AG08396 (cell line): Measurements from ENCODE around the gene FAT1.

Source experiments
- DNase-seq: peaks from one replicate; pipeline ENCODE4 v3.0.0; 2012; ENCODE audit warnings: low spot score, mixed read lengths

FAT1 gene

DNA sequence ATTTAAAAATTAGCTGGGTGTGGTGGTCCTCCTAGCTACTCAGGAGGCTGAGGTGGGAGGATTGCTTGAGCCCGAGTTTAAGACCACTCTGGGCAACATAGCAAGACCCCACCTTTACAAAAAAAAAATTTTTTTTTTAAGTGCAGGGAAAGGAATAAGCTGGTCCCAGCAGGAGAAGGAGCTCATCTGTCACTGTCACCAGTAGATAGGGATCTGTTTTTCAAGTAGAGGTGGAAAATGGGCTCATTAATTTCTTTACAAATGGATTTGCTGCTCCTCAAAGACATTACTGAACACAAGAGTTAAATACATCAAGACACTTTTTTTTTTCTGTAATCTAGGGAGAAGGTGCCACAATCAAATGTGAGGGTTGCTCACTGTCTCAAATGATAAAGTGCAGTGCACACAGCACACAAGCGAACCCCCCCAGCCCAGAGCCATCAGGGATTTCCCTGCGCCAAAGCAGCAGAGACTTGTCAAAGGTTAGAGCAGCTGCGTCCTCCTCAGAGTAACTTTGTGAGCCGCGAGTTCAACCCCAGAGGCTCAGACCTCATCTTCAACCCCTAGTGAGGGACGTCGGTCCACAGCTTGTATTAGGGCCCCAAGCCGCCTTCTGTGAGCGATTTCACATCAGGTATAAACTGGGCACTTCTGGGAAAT is 154.0 kb downstream of the FAT1 start:
- no peak for DNase-seq

DNA sequence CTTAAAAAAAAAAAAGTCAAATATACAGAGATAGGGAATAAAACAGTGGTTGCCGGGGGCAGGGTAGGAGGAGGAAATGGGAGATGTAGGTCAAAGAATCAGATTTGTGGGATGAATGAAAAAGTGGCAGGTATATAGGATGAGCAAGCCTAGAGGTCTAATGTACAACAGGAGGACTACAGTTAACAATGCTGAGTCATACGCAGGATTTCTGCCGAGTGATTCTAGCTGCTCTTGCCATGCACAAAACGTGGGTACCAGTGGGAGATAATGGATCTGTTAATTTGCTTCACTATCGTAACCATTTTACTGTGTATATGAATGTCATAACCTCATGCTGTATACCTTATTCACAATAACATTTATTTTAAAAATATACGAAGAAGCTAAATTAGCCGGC is 157.6 kb downstream of the FAT1 start:
- DNase-seq = no peak

DNA sequence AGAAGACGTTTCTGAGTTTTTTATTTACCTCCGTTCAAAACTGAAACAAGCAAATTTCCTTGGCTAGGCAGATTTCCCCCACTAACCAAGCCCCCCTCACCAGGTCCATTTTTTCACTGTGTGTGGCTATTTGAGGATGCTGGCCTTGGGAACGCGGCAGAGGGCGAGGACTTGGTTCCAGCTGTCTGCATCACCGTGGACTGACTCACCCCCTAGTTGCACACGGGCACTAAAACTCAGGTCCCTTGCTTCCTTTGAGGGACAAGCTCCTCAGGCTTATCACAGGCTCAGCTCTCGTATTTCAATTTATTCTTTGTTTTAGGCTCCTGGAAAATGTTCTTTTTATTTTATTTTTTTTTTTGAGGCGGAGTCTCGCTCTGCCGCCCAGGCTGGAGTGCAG is 159.9 kb downstream of the FAT1 start:
- no peak for DNase-seq

DNA sequence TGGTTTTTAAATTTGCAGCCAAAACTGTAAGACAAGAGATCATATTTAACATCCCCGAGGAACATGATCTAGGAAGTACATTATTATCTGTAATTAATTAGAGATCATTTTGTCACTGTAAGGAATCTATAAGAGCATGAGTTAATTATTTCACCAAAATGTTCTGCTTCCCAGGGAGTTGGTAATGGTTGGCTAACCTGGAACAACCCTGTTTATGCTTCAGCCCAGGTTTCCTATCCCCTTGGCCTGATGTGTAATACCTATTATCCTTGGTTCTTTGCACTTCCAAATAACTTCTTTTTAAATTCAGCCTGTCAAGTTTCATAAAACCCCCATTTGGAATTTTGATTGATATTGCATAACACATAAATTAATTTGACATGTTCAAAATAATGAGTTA is 161.9 kb downstream of the FAT1 start:
- DNase-seq = no peak

DNA sequence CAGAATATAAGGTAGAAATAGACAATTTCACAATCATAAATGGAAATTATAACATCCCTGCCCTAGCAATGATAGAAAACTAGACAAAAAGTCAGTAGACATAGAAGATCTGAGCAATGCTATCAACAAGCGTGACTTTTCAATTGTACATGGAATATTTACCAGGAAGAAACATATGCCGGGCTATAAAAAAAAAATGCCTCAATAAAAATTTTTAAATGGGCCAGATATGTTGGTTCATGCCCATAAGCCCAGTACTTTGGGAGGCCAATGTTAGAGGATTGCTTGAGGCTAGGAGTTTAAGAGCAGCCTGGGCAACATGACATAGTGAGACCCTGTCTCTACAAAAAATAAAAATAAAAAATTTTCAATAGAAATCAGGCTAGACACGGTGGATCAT is 163.0 kb downstream of the FAT1 start:
- no peak for DNase-seq

DNA sequence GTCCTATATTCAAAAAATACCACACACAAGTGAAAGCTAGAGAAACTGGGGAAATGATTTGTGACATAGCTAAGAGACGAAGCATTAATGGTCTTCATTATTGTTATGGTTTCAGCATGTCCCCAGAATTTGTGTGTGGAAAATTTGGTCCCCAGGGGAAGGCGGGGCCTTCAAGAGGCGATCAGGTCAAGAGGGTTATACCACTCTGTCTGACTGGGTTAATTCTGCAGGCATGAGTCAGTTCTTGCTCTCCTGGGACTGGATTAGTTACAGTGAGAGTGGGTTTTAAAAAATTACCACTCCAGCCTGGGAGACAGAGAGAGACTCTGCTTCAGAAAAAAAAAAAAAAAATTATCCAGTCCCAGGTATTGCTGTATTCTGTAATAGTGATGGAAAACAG is 166.2 kb downstream of the FAT1 start:
- DNase-seq = peak; percentile 31

DNA sequence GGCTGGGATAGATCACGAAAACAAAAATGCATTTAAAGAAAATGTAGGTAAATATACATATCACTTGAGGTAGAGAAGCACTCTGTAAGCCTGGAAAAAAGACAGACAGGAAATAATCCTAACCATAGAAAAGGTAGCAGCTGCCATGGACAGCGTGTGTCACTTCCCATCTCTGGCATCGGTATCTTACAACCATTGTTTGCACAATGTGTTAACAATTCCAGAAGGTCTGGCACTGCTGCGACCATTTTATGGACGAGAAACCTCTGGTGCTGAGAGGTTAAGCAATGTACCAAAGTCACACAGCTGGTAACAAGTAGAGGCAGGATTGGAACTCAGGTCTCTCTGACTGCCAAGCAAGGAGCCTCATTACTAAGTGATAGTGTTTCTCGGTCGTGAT is 166.6 kb downstream of the FAT1 start:
- no peak for DNase-seq

DNA sequence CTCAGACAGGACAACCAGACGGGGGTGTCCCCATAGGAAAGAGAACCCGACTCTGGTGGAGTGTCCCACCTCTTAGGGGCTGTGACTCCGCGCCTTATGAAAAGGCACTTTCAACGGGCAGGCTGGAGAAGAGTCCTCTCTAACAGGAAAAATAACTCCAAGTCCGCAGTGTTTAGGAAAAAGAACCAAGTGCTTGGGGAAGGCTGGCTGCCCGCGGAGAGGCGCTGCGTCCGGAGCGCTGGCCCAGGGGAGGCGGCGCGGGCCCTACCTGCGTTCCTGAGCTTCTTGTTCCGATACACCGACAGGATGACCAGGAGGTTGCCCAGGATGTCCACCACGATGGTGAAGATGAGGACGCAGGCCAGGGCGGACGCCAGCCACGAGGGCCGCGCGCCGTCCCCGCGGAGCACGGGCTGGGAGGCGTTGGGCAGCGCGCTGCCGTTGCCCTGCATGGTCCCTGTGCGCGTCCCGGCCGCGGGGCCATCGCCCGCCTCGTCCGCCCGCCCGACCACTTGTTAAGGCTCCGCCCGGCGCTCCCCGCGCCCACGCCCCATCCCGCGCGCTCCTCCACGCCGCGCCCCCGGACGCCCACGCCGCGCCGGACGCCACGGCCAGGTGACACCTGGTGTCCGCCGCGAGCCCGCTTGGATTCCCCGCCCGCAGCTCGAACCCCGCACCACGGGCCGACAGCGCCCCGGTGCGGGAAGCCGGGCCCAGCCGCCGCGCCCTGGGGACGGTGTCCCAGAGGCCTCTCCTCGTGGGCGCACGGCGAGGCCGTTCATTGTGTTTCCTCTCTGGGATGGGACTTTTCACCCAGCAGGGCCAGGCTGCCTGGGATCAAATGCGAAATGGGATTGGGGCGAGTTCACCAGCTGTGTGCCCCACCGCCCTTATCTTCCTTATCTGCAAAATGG is 168.5 kb downstream of the FAT1 start, which contains the start of gene MTNR1A:
Gene MTNR1A (minus strand): TSS at position 654 of the 914 bp plus-strand sequence. CDS start 202 bp downstream, at position 452.
- peak; percentile 20 for DNase-seq

DNA sequence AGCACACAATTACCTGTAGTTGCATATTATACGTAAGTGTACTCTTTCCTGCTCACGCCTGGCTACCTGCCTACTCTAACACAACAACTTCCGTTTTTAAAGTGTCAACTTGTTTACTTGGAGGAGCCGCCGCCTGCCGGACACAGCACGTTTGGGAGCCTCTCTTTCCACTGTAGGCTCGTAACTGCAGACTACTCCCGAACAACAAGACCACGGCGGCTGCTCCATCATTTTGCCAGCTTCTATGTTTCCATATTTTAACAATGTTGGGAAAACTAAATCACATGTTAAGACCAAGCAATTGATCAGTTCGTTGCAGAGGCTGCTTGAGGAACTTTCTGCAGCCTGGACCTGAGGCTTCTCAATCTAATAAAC is 169.1 kb downstream of the FAT1 start:
- DNase-seq = no peak

DNA sequence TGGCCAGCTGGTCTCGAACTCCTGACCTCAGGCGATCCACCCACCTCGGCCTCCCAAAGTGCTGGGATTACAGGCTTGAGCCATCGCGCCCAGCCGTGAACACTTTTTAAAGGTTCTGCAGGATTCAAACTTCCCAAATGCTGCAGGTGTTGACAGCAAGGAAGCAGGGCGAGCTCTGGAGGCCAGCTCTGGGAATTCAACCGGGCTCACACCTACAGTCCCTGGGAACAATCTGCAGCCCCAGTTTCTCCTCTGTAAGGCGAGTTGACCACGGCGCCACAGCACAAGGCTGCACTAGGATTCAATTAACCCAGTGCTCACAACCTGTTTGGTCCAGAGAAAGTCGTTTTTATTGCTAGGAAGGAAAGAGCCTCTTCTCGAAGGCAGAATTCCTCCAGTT is 169.9 kb downstream of the FAT1 start:
- no peak for DNase-seq

DNA sequence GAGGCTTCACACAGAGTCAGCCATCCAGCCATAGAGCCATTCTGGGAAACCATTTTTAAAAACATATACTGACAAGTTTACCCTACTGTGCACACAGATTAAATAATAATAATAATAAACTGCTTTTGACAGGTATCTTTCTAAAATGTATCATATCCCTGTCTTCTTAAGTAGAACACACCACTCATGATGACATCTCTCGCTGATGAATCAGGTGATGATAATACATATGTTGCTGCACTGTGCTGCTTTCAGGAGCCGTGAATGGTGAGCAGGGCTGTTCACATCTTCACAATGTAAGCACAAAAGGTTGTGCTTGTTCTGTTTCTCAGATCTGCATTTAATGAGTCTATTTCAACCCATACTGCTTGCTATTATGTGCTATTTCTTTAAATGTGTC is 171.8 kb downstream of the FAT1 start:
- no peak for DNase-seq

DNA sequence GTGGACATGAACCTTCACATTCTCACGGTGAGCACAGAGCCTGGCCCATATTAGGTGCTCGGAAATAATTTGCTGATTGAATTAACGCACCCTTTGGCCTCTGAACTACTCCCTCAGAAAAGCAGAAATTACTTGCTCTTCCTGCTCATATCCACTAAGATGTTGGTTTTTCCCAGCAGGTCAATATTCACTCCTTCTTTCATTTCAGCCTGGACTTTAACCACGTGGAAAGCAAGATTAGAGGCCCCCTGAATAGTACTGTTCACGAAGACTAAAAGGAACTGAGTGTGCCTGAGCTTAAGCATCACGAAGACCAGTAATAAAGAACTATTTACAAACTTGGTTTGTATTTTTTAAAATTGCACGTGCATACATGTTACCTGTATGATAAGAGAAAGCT is 178.2 kb downstream of the FAT1 start:
- DNase-seq = no peak

DNA sequence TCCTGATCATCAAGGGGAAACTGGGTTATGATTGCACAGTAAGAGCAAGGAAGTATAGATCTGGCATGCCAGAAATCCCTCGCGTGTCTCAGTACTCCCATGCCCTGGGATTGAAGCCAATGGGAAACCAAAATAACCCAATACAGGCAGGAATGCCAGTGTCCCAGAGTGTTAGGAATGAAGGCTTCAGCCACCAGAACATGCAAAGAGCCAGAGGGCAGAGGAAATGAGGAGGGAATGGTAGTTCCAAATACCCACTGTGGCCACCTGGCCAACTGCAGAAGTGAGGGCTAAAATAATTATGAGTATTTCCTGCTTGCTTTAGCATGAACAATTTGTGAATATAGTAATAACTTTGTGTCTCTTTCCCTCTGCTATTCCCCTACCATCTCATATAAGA is 180.4 kb downstream of the FAT1 start:
- DNase-seq = no peak

DNA sequence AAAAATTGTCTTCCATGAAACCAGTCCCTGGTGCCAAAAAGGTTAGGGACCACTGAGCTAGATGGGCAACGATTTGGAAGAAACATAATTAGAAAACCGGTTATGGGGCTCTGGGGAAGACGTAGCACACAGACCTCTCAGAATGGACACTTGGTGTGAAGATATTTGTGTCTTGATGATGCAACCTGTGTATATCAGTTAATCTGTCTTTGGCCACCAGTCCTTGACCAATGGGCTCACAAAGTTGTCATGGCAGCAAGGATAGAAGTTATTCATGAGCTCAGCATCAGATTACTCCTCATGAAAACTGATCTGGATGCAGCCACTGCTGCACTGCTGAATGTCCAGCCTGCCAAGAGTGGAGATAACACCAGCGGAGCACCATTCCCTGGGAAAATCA is 181.9 kb downstream of the FAT1 start:
- DNase-seq = no peak

DNA sequence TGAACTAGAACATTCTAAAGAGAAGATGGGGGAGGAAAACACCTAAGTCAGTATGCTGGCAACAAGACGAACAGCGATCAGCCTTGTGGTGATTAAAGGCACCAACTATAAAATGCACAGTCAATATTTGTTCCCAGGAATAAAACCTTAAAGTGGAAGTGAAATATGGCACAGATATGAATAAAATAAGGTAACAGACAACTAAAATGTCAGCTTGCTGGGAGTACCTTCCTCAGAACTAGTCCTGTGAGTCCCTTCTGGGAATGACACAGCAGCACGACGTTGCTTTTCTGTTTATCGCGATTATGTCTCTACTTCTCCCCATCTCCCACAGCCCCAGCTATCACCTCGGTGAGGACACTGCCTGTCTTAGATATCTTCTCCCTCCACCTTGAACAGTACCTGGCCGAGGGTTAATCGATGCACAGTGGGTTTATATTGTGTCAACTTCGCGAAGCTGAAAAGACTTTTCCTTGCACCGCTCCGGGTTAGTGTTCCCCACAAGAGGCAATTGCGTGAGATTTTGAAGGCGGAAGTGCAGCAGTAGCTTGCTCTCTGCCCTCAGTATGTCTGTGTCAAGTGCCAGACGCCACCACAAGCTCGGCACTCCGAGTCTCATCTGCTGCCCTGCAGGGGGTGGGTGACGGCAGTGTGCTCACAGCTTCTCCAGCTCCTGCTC is 185.7 kb downstream of the FAT1 start:
- no peak for DNase-seq
